Erythroblast (primary cell): ENCODE data around the gene SERPINB1.

Source experiments
- GATA1 ChIP-seq: IDR thresholded peaks from 2 replicates; pipeline ENCODE4 v1.6.1; 2011; ENCODE audit warnings: low read depth, mild to moderate bottlenecking, control low read depth, low read length, moderate library complexity
- POLR2A ChIP-seq: IDR thresholded peaks from 2 replicates; pipeline ENCODE4 v1.6.1; 2011; ENCODE audit warnings: mild to moderate bottlenecking, low read length

- TF ChIP-seq POLR2A (no peak), GATA1 (no peak)
These were observed 46.5 kb downstream of the SERPINB1 start for GRCh38 chr6:2795162-2795561.
